ENCODE data around the gene LRFN3.

- TF ChIP-seq YY1 (IDR thresholded peaks at IDR 0.05; ENCODE audit: insufficient read depth, insufficient read length) (no peak), SUZ12 (IDR thresholded peaks at IDR 0.05; ENCODE audit: extremely low read depth, insufficient read depth, insufficient read length) (no peak)
Measured at GRCh38 chr19:35992907-35993765, 57.0 kb downstream of the LRFN3 start.
